Skeletal muscle tissue (tissue), 4 donors: ENCODE measurements around the gene COA8. TPM values are rescaled to one million over a fixed set of nuclear protein-coding genes. Genes with fewer than 3 reads are reported as not detected.

Source experiments
- H3K27ac ChIP-seq: one replicate; pipeline ENCODE4 v1.7.0; 2013; ENCODE audit warnings: mild to moderate bottlenecking, low read depth, low read length, inconsistent platforms
- H3K27me3 ChIP-seq, 3 donors: one replicate each; pipeline ENCODE4 v1.7.0; 2013; ENCODE audit warnings: low read length in 3 of 3; ENCODE audit not compliant: control insufficient read depth in 3 of 3, insufficient read depth in 3 of 3
- H3K36me3 ChIP-seq, 3 donors: one replicate each; pipeline ENCODE4 v1.7.0; 2013; ENCODE audit warnings: low read length in 3 of 3; ENCODE audit not compliant: control insufficient read depth in 3 of 3, insufficient read depth in 3 of 3
- H3K4me1 ChIP-seq, 3 donors: one replicate each; pipeline ENCODE4 v1.7.0; 2013; ENCODE audit warnings: low read length in 3 of 3, mild to moderate bottlenecking in 3 of 3; ENCODE audit not compliant: control insufficient read depth in 3 of 3, insufficient read depth in 3 of 3
- H3K4me3 ChIP-seq, 3 donors: one replicate each; pipeline ENCODE4 v1.7.0; 2013; ENCODE audit warnings: low read length in 3 of 3
- H3K9ac ChIP-seq, 3 donors: one replicate each; pipeline ENCODE4 v1.7.0; 2013; ENCODE audit warnings: low read length in 3 of 3, mild to moderate bottlenecking in 3 of 3, moderate library complexity in 2 of 3, low read depth in 1 of 3
- H3K9me3 ChIP-seq, 3 donors: one replicate each; pipeline ENCODE4 v1.7.0; 2013; ENCODE audit warnings: low read length in 3 of 3; ENCODE audit not compliant: control insufficient read depth in 3 of 3
- total RNA-seq: library from RNA; depleted of rRNA; stranded (reverse); fragments of >200 nt; gene quantifications from one replicate; pipeline ENCODE4 v1.2.3, GENCODE V29; 2014
- donor health status: Osteomylitis.

Gene COA8
- total RNA-seq, 1 donor from 2014 or later: 28.2 TPM

DNA sequence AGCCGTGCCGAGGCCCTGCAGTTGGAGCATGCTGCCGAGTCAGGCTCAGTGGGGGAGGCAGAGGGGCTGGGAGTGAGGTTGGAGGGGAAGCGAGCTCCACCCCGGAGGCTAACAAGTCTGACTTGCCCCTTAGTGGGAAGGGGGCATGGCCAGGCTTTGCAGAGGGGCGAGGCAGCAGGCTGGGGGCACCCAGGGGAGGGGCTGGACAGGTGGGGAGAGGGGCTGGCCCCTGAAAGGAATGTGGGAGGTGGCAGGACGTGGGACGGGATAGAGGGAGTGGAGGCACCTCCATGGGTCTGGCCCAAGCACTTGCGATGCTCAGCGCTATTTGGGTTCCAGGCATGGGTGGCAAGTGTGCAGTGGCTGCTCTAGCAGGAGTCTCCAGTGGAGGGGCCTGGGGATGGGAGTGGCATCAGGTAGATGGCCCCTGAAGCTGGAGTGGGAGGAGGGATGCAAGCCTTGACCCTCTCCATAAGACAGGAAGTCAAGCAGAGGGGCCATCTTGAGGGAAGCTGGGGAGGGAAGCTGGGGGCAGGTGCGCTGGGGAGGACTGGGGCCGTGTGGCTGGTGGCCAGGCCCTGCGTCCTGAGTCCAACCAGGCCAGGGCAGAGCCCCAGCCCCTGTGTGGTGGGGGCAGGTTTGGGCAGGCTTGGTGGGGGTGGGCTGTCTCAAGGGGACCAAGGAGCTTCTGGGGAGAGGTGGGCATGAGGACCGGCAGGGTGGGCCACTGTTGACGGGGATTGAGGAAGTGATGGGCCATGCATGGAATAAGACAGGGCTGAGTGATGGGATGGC lies 31.1 kb upstream of the COA8 start:
- H3K4me1 ChIP-seq: peaks cover 34 to 39% (median 35%) of the 10 kb centered on the region in 3 donors
- H3K9me3 ChIP-seq: no peaks in the 10 kb centered on the region
- no peaks in the 10 kb centered on the region for H3K27me3 ChIP-seq
- no peak overlapping the region for H3K9ac ChIP-seq
- H3K36me3 ChIP-seq: peaks cover 5 to 27% (median 18%) of the 10 kb centered on the region in 3 donors
- H3K27ac ChIP-seq: no peak overlapping the region
- no peak overlapping the region for H3K4me3 ChIP-seq

DNA sequence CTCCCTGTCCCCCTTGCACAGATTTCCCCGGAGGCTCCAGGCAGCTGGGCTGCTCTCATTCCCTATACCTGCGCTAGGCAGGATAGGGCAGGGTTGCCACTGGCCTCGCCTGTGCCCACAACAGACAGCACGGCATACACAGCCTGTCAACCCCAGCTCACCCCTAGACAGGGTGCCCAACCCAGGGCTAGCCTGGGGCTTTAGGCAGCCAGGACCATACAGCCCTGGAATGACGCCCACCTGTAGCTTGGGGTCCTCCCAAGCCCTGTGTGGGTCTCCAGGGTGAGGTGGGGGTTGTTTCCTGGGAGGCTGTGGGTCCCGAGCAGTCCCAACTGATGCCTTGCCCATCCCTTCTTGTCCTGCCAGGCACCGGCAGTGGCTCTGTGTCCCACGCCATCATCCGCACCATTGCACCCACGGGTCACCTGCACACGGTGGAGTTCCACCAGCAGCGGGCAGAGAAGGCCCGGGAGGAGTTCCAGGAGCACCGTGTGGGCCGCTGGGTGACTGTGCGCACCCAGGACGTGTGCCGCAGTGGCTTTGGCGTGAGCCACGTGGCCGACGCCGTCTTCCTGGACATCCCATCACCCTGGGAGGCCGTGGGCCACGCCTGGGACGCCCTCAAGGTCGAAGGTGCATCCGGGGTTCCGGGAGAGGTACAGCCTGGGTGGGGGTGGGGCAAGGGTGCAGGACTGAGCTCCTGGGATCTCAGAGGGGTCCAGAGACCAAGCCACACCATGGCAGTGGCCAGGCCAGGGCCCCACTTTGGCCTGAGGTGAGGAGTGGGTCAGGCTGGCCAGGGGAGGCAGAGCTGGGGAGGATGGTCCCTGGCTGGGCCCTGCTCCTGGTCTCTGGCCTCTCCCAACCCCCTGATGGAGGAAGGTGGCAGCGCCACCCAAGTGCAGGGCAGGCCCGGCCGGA lies 30.3 kb upstream of the COA8 start:
- no peaks in the 10 kb centered on the region for H3K9me3 ChIP-seq
- H3K9ac ChIP-seq: no peak overlapping the region
- no peak overlapping the region for H3K27ac ChIP-seq
- no peak overlapping the region for H3K4me3 ChIP-seq
- no peaks in the 10 kb centered on the region for H3K27me3 ChIP-seq
- H3K4me1 ChIP-seq: peaks cover 29 to 39% (median 31%) of the 10 kb centered on the region in 3 donors
- peaks cover 5 to 27% (median 18%) of the 10 kb centered on the region in 3 donors for H3K36me3 ChIP-seq

DNA sequence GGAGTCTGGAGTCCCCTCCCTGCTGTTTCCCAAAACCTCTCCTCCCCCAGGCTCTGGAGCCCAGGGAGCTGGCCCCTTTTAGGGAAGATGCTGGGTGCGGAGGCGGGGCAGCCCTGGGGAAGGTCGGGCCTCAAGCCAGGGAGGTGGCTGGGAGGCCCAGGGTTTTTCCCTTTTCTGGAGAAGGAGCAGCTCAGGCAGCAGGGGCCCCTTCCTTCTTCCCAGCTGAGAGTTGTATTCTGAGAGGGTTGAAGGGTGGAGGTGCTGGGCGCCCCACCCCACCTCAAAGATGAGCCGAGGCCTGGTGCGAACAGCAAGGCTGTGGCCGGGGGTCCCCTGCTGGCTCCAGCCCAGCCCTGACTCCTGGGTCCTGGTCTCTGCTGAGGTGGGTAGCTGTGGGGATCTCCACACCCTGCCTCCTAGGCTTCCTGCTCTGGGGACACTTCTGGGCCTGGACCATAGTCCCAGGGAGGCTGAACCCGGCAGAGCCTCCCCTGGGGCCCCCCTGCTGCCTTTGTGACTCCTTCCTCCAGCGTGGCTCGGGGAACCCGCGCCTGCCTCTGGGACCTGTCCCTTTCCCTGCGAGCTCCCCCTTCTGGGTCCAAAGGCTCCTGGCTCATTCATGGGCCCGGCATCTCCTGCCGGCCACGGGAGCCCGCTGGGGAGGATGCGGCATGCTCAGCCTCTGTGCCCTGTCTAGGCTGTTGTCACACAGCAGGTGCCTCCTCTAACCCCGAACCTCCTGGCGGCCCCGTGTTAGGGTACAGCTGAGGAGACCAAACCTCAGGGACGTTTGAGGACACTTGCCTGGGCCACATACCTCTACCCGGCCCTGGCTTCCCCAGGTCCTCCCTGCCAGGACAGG lies 29.4 kb upstream of the COA8 start:
- H3K27ac ChIP-seq: no peak overlapping the region
- peaks cover 5 to 27% (median 18%) of the 10 kb centered on the region in 3 donors for H3K36me3 ChIP-seq
- H3K9me3 ChIP-seq: no peaks in the 10 kb centered on the region
- H3K9ac ChIP-seq: no peak overlapping the region
- peaks cover 26 to 37% (median 28%) of the 10 kb centered on the region in 3 donors for H3K4me1 ChIP-seq
- H3K4me3 ChIP-seq: no peak overlapping the region
- H3K27me3 ChIP-seq: no peaks in the 10 kb centered on the region

DNA sequence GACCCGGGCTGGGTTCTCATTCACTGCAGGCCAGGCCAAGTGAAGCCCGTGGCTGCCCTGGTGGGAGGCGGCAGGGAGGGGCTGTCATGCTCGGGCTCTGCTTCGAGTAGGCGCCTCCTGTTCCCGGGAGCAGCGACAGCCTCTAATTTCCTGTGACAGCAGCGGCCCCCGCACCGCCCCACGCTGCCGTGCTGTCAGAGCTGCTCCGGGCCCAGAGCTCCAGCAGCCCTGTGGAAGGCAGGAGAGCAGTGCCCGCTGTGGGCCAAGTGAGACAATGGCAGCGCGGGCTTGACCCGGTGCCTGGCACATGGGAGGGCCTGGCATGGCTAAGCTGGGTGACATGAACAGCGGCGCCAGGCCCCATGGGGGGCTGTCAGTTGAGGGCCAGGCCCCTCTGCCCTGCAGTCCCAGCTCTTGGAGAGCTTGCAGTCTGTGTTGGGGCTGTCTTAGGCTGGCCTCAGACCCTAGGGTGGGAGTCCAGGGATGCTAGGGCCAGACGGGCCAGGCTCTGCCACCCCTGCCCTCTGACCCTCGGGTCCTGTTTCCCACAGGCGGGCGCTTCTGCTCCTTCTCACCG lies 28.7 kb upstream of the COA8 start:
- peaks cover 5 to 27% (median 18%) of the 10 kb centered on the region in 3 donors for H3K36me3 ChIP-seq
- H3K9ac ChIP-seq: no peak overlapping the region
- H3K27me3 ChIP-seq: no peaks in the 10 kb centered on the region
- no peaks in the 10 kb centered on the region for H3K9me3 ChIP-seq
- H3K4me1 ChIP-seq: peaks cover 28 to 40% (median 33%) of the 10 kb centered on the region in 3 donors
- H3K4me3 ChIP-seq: no peak overlapping the region
- H3K27ac ChIP-seq: no peak overlapping the region

DNA sequence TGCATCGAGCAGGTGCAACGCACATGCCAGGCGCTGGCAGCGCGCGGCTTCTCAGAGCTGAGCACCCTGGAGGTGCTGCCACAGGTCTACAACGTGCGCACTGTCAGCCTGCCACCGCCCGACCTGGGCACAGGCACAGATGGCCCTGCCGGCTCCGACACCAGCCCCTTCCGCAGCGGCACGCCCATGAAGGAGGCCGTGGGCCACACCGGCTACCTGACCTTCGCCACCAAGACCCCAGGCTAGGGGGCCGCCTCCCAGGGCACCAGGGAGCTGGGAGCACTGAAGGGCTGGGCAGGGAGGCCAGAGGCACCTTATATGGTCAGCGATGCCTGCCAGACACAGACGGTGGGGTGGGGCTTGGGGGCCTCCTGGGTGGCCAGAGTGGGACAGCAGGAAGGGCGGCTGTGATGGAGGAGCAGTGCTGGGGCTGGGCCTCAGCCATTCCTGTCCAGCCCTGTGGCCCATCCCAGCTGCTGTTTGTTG lies 28.1 kb upstream of the COA8 start:
- peaks cover 5 to 27% (median 18%) of the 10 kb centered on the region in 3 donors for H3K36me3 ChIP-seq
- no peak overlapping the region for H3K27ac ChIP-seq
- H3K9me3 ChIP-seq: no peaks in the 10 kb centered on the region
- H3K9ac ChIP-seq: no peak overlapping the region
- no peak overlapping the region for H3K4me3 ChIP-seq
- peaks cover 27 to 40% (median 36%) of the 10 kb centered on the region in 3 donors for H3K4me1 ChIP-seq
- H3K27me3 ChIP-seq: no peaks in the 10 kb centered on the region

DNA sequence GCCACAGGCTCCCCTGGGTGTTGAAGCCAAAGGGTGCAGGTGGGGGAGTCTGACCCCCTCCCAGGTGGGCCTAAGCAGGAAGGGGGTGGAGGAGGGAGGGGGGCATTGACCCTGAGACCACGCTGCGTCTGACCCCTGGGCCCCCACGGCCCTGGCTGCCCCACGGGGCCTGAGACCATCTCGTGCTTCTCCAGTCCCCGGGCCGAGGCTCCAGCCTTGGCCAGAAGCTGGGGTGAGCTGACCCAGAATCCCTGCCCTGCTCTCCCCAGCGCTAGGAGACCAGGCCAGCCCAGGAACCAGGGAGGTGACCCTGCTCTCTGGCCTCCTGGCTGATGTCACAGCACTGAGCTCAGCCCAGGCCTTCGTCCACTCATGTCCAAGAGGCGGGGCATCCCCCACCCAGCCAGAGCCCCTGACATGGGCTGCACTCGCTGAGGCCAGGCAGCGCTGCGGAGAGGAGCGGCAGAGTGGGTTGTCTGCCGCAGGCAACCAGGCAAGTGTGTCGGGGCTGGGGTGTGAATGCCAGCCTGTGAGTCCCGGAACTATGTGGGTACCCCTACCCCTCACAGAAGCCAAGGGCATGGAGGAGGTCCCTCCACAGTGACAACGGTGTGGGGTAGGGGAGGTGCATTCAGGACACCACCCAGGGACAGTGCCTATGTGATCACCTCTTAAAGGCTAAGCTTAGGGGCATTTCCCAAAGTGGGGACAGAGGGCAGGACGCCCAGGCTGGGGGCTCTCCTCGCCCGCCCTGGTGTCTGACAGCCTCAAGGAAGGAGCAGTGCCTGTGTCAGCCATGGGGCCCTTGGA lies 27.5 kb upstream of the COA8 start:
- no peaks in the 10 kb centered on the region for H3K27me3 ChIP-seq
- peaks cover 23 to 38% (median 31%) of the 10 kb centered on the region in 3 donors for H3K4me1 ChIP-seq
- H3K9me3 ChIP-seq: no peaks in the 10 kb centered on the region
- no peak overlapping the region for H3K4me3 ChIP-seq
- peaks cover 5 to 24% (median 18%) of the 10 kb centered on the region in 3 donors for H3K36me3 ChIP-seq
- peak overlapping the region in 1 of 3 donors; percentile 8 for H3K9ac ChIP-seq
- no peak overlapping the region for H3K27ac ChIP-seq

DNA sequence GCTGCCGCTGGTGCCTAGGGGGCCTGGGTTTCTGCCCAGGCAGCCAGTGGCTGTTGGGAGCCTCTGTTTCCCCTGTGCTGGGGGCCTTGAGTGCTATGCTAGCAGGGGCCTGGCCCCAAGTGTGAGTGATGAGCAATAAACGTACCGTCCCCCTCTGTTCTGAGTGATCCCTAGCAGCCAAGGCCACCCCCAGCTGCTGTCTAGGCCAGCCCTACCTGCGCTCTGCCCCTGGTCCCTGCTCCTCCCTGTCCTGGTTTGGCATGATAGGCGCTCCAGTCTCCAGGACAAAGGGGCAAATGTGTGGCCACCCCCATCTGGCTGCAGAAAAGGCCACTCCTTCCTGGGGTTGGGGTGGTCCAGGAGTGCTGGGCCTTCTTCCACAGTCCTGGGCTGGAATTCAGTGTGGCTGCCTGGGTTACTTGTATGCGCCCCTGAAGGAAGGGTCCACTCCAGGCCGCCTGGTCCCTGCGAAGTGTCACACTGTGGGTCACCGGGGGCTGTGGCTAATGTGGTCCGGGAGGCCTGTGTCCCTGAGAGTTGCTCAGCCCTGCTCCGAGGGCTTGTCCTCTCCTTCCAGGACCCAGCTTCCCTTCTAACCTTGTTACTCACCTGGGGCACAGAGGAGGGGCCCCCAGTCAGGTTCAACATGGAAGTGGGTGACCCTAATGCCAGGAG lies 26.7 kb upstream of the COA8 start:
- Histone ChIP-seq H3K9ac (peak overlapping the region in 1 of 3 donors; percentile 8), H3K4me1 (peaks cover 24 to 38% (median 34%) of the 10 kb centered on the region in 3 donors), H3K27ac (no peak overlapping the region), H3K27me3 (no peaks in the 10 kb centered on the region), H3K4me3 (no peak overlapping the region), H3K9me3 (no peaks in the 10 kb centered on the region), H3K36me3 (peaks cover 5 to 17% (median 12%) of the 10 kb centered on the region in 3 donors)

DNA sequence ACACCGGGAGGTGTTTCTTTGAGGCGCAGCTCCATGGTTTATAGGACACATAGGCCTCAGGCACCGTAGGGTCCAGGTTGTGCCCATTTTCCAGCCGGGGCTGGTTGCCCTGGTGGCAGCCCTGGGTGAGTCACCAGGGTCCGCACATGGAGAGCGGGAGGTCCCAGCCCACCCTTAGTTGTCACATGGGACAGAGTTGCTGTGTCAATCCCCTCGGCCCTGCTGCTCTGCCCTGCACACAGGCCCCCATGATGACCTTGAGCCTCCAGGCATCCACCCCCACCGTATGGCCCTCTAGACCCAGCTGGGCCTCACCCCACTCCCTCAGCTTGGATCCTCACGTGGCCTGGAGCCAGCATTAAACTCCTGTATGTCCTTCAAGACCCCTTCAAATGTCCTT lies 26.1 kb upstream of the COA8 start:
- H3K4me3 ChIP-seq: no peak overlapping the region

More for the DNA sequence above, 26.1 kb upstream of the COA8 start:
- no peak overlapping the region for H3K9ac ChIP-seq
- H3K9me3 ChIP-seq: no peaks in the 10 kb centered on the region
- no peak overlapping the region for H3K27ac ChIP-seq
- peaks cover 29 to 39% (median 35%) of the 10 kb centered on the region in 3 donors for H3K4me1 ChIP-seq
- H3K36me3 ChIP-seq: peaks cover 4 to 16% (median 11%) of the 10 kb centered on the region in 3 donors
- no peaks in the 10 kb centered on the region for H3K27me3 ChIP-seq
